ENCODE data around the gene ZNF41.

GRCh38 chrX:47430925-47431324 lies 52.1 kb downstream of the ZNF41 start:
- TF ChIP-seq, protein P1, sequence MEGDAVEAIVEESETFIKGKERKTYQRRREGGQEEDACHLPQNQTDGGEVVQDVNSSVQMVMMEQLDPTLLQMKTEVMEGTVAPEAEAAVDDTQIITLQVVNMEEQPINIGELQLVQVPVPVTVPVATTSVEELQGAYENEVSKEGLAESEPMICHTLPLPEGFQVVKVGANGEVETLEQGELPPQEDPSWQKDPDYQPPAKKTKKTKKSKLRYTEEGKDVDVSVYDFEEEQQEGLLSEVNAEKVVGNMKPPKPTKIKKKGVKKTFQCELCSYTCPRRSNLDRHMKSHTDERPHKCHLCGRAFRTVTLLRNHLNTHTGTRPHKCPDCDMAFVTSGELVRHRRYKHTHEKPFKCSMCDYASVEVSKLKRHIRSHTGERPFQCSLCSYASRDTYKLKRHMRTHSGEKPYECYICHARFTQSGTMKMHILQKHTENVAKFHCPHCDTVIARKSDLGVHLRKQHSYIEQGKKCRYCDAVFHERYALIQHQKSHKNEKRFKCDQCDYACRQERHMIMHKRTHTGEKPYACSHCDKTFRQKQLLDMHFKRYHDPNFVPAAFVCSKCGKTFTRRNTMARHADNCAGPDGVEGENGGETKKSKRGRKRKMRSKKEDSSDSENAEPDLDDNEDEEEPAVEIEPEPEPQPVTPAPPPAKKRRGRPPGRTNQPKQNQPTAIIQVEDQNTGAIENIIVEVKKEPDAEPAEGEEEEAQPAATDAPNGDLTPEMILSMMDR (IDR thresholded peaks at IDR 0.05; ENCODE audit: borderline replicate concordance, extremely low read depth, low read length, poor library complexity, severe bottlenecking), result no peak
- no peak for TF ChIP-seq EZH2 (IDR thresholded peaks at IDR 0.05; ENCODE audit: borderline replicate concordance, low read depth, low read length, severe bottlenecking)

Measured in DND-41 (cell line).